ENCODE results near the gene WNT7A.

WNT7A gene

GRCh38 chr3:13792051-13792490, 87.8 kb downstream of the WNT7A start:
- no peak for TF ChIP-seq CTCF (IDR thresholded peaks at IDR 0.05; ENCODE audit: insufficient read depth, low read depth, low read length, missing control alignments)
- no peak overlapping the region for H3K4me3 ChIP-seq (ENCODE audit: low read depth, low read length)
- DNase-seq (ENCODE audit: low read depth), result no peak

- no peak for TF ChIP-seq CTCF (IDR thresholded peaks at IDR 0.05; ENCODE audit: insufficient read depth, low read depth, low read length, missing control alignments)
- H3K4me3 ChIP-seq (ENCODE audit: low read depth, low read length), result no peak overlapping the region
These were observed 88.4 kb downstream of the WNT7A start for GRCh38 chr3:13791198-13792050.

GRCh38 chr3:13790376-13791197, 89.3 kb downstream of the WNT7A start:
- H3K4me3 ChIP-seq (ENCODE audit: low read depth, low read length), result no peak overlapping the region
- TF ChIP-seq CTCF (IDR thresholded peaks at IDR 0.05; ENCODE audit: insufficient read depth, low read depth, low read length, missing control alignments), result no peak
- no peak for DNase-seq (ENCODE audit: low read depth)

More at GRCh38 chr3:13791198-13792050, 88.4 kb downstream of the WNT7A start:
- no peak for DNase-seq (ENCODE audit: low read depth)

GRCh38 chr3:13788522-13789424, 91.1 kb downstream of the WNT7A start:
- DNase-seq (ENCODE audit: low read depth), result no peak
- no peak for TF ChIP-seq CTCF (IDR thresholded peaks at IDR 0.05; ENCODE audit: insufficient read depth, low read depth, low read length, missing control alignments)
- no peak overlapping the region for H3K4me3 ChIP-seq (ENCODE audit: low read depth, low read length)

- no peak for TF ChIP-seq CTCF (IDR thresholded peaks at IDR 0.05; ENCODE audit: insufficient read depth, low read depth, low read length, missing control alignments)
- no peak overlapping the region for H3K4me3 ChIP-seq (ENCODE audit: low read depth, low read length)
- no peak for DNase-seq (ENCODE audit: low read depth)
These were observed 92.2 kb downstream of the WNT7A start for GRCh38 chr3:13787533-13788132.

- DNase-seq (ENCODE audit: low read depth), result no peak
- TF ChIP-seq CTCF (IDR thresholded peaks at IDR 0.05; ENCODE audit: insufficient read depth, low read depth, low read length, missing control alignments), result no peak
- no peak overlapping the region for H3K4me3 ChIP-seq (ENCODE audit: low read depth, low read length)
These were observed 93.1 kb downstream of the WNT7A start for GRCh38 chr3:13786811-13787210.
